GM12878 (cell line): ENCODE results near the gene CD300E. TPM values are rescaled to one million over a fixed set of nuclear protein-coding genes. Genes with fewer than 3 reads are reported as not detected.

Experiments used
- ATAC-seq: fragments of 200-7000 bp; cut with Tn5 transposase; 3 replicates; pipeline ENCODE4 v1.9.1; 2020; ENCODE audit warnings: mild to moderate bottlenecking, moderate library complexity
- BruUV-seq: library from RNA; stranded (reverse); fragments of 400-500 nt; replicated peaks from 2 replicates; lab custom pipeline; 2021; lab: Mats Ljungman, UMichigan
- CTCF ChIA-PET: fragments of 300-600 bp; sonication (Branson Sonifier 250); formaldehyde crosslinking; extraction: SDS; loops from one replicate; lab custom pipeline; 2021; ENCODE audit warnings: inconsistent platforms; lab: Yijun Ruan, JAX
- POLR2A ChIA-PET: fragments of 350-600 bp; formaldehyde crosslinking; extraction: SDS; loops from one replicate; lab custom pipeline; 2021; ENCODE audit warnings: inconsistent platforms; lab: Charles Lee
- RAD21 ChIA-PET: fragments of 300-600 bp; sonication (Branson Sonifier 250); formaldehyde crosslinking; loops from one replicate; lab custom pipeline; 2023; ENCODE audit warnings: antibody characterized with exemption; ENCODE audit not compliant: unreplicated experiment; lab: Charles Lee
- SMC1A ChIA-PET: fragments of 300-600 bp; sonication (Branson Sonifier 250); formaldehyde crosslinking; loops from one replicate; lab custom pipeline; 2023; ENCODE audit not compliant: unreplicated experiment, uncharacterized antibody; lab: Charles Lee
- DNase-seq: peaks from one replicate; pipeline ENCODE4 v3.0.0-alpha.2; 2011; ENCODE audit warnings: low read depth, low spot score
- FAIRE-seq: peaks from 3 replicates; lab custom pipeline; 2011; peaks lifted over from hg19 to GRCh38; lab: Jason Lieb, UNC
- H2AFZ ChIP-seq: 2 replicates; pipeline ENCODE4 v1.6.0; 2011; ENCODE audit warnings: low read depth, low read length, control low read depth; ENCODE audit not compliant: control insufficient read depth
- H3K27ac ChIP-seq: 2 replicates; pipeline ENCODE4 v1.5.1; 2011; ENCODE audit warnings: control low read depth; ENCODE audit not compliant: control insufficient read depth, insufficient read depth
- H3K27me3 ChIP-seq, 2 experiments: replicated peaks in 1 of 2; 2 replicates each; pipeline versions ENCODE4 v1.6.0 to v1.6.1; 2011; ENCODE audit warnings: low read length in 1 of 2; ENCODE audit not compliant: control insufficient read depth in 2 of 2, insufficient read depth in 2 of 2
- H3K36me3 ChIP-seq, 2 experiments: 2 replicates each; pipeline ENCODE4 v1.5.1; 2011; ENCODE audit warnings: low read length in 1 of 2; ENCODE audit not compliant: control insufficient read depth in 2 of 2, insufficient read depth in 2 of 2
- H3K4me1 ChIP-seq: 2 replicates; pipeline ENCODE4 v1.6.1; 2011; ENCODE audit warnings: mild to moderate bottlenecking, low read length, moderate library complexity, mixed read lengths; ENCODE audit not compliant: control insufficient read depth, insufficient read depth
- H3K4me2 ChIP-seq: 2 replicates; pipeline ENCODE4 v1.6.0; 2011; ENCODE audit warnings: control low read depth; ENCODE audit not compliant: control insufficient read depth, insufficient read depth
- H3K4me3 ChIP-seq: fragments of 200-600 bp; sonication (generic); 2 replicates; pipeline ENCODE4 v1.5.1; 2016
- H3K79me2 ChIP-seq: 2 replicates; pipeline ENCODE4 v1.6.0; 2011; ENCODE audit warnings: low read length; ENCODE audit not compliant: control insufficient read depth, insufficient read depth
- H3K9ac ChIP-seq: 2 replicates; pipeline ENCODE4 v1.8.0; 2011; ENCODE audit warnings: low read length, control low read depth, mixed read lengths; ENCODE audit not compliant: control insufficient read depth, insufficient read depth
- H3K9me3 ChIP-seq: replicated peaks from 3 replicates; pipeline ENCODE4 v1.5.1; 2011; ENCODE audit warnings: mild to moderate bottlenecking, low read length; ENCODE audit not compliant: control insufficient read depth, insufficient read depth
- H4K20me1 ChIP-seq: 2 replicates; pipeline ENCODE4 v1.6.0; 2011; ENCODE audit not compliant: control insufficient read depth, insufficient read depth
- BACH1 ChIP-seq: fragments of 450-650 bp; IDR thresholded peaks from 2 replicates; pipeline ENCODE4 v1.6.1; 2017; ENCODE audit warnings: mild to moderate bottlenecking, borderline replicate concordance
- BCLAF1 ChIP-seq: fragments of 450-650 bp; IDR thresholded peaks from 2 replicates; pipeline ENCODE4 v1.6.1; 2017; ENCODE audit warnings: antibody characterized with exemption, mild to moderate bottlenecking, moderate library complexity
- FOXM1 ChIP-seq: IDR thresholded peaks from 2 replicates; pipeline ENCODE4 v1.6.1; 2012; ENCODE audit warnings: low read depth, mild to moderate bottlenecking, inconsistent platforms, low read length, moderate library complexity
- JUND ChIP-seq: IDR thresholded peaks from 2 replicates; pipeline ENCODE4 v1.6.1; 2012; ENCODE audit warnings: low read depth, mild to moderate bottlenecking, low read length, improper control_type of control experiment, moderate library complexity
- NR2C1 ChIP-seq: fragments of 450-650 bp; IDR thresholded peaks from 2 replicates; pipeline ENCODE4 v1.6.1; 2017; ENCODE audit warnings: antibody characterized with exemption, mild to moderate bottlenecking, moderate library complexity
- PML ChIP-seq: IDR thresholded peaks from 2 replicates; pipeline ENCODE4 v1.6.1; 2012; ENCODE audit warnings: low read length, inconsistent platforms
- POLR2AphosphoS2 ChIP-seq: IDR thresholded peaks from 2 replicates; pipeline ENCODE4 v1.6.1; 2011; ENCODE audit warnings: low read depth, mild to moderate bottlenecking, low read length, improper control_type of control experiment, moderate library complexity
- SIX5 ChIP-seq: IDR thresholded peaks from 2 replicates; pipeline ENCODE4 v1.6.1; 2011; ENCODE audit warnings: mild to moderate bottlenecking, low read depth, low read length, moderate library complexity; ENCODE audit not compliant: severe bottlenecking
- SUZ12 ChIP-seq: fragments of 200-600 bp; sonication (generic); IDR thresholded peaks from one replicate; pipeline ENCODE4 v1.6.1; 2018; ENCODE audit warnings: antibody characterized with exemption, mild to moderate bottlenecking; ENCODE audit not compliant: unreplicated experiment
- ZNF592 ChIP-seq: fragments of 450-650 bp; IDR thresholded peaks from 2 replicates; pipeline ENCODE4 v1.6.1; 2017; ENCODE audit warnings: mild to moderate bottlenecking, moderate library complexity
- in situ Hi-C: fragments of 300-500 bp; cut with MboI; formaldehyde crosslinking; loops from 9 replicates; pipeline ENCODE4 v1.14.3; 2018; ENCODE audit warnings: mixed read lengths
- intact Hi-C: fragments of 100-400 bp; cut with micrococcal nuclease; formaldehyde crosslinking; loops from one replicate; pipeline ENCODE4 v1.14.2; 2022; ENCODE audit not compliant: unreplicated experiment
- polyA plus RNA-seq, 11 experiments: library from polyadenylated mRNA; depleted of rRNA in 4 of 11; unstranded in 6 of 11; stranded (reverse) in 5 of 11; fragments of >200 nt; fragmentation: Nextera tagmentation in 4 of 11; fragmentation: Illumina TruSeq in 1 of 11; extraction: Ambion mirVana in 4 of 11; extraction: Trizol in 1 of 11; gene quantifications; 1 replicate in 1 of 11; 2 replicates in 10 of 11; pipeline versions ENCODE4 v1.2.1 to v1.2.3, GENCODE V29; 2011 to 2016; ENCODE audit warnings: inconsistent platforms in 2 of 11, missing spikeins in 2 of 11, low read depth in 1 of 11
- total RNA-seq, 4 experiments: library from RNA; depleted of rRNA in 3 of 4; stranded (reverse); fragments of >200 nt in 3 of 4; fragmentation: Illumina TruSeq in 1 of 4; extraction: Trizol in 1 of 4; gene quantifications; 2 replicates each; pipeline versions ENCODE4 v1.2.1 to v1.2.3, GENCODE V29; 2013 to 2021
- TF ChIP-seq, protein P1 (sequence below): IDR thresholded peaks from 2 replicates; pipeline ENCODE4 v1.6.1; 2011; ENCODE audit warnings: borderline replicate concordance, low read depth, mild to moderate bottlenecking, moderate library complexity, low read length; ENCODE audit not compliant: insufficient read depth, poor library complexity, severe bottlenecking
- TF ChIP-seq, protein P2 (sequence below): fragments of 450-650 bp; IDR thresholded peaks from 2 replicates; pipeline ENCODE4 v1.6.1; 2017; ENCODE audit warnings: mild to moderate bottlenecking

Gene CD300E
- total and polyA plus RNA-seq, 10 of the 15 experiments (the other 5 are each of a cell fraction or from before 2014, with no cell fraction given), result not detected

DNA sequence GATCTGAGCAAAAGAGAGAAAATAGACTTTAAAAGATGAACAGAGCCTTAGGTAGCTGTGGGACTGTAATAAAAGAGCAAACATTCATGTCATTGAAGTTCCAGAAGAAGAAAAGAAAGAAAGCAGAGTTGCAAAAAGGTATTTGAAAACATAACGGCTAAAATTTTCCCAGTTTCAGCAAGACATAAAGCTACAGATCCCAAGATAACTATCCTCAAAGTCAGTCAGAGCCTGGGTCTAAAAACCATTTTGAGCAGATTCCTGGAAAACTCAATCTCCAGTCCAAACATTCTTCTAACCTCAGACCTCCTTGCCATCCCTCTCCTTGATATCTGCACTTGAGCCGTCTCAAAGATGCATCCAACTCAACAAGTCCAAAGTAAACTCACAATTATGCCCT, 20.9 kb upstream of the CD300E start (continued):
- TF ChIP-seq JUND (no peak), FOXM1 (no peak), PML (no peak), ZNF592 (no peak)

GRCh38 chr17:74643826-74644225, 20.3 kb upstream of the CD300E start:
- in situ Hi-C loops, result no loop called here
- ChIA-PET SMC1A (interaction anchor here (0.9 to 1.8 kb wide), 5 partner anchors 12 to 78 kb away, joined by 3 to 5 read pairs (median 3); no protein-coding TSS in a partner anchor), CTCF (interaction anchor here (0.7 to 1.9 kb wide), 7 partner anchors 13 to 276 kb away, joined by 3 to 6 read pairs (median 5); no protein-coding TSS in a partner anchor), RAD21 (interaction anchor here (0.6 to 1.6 kb wide), 3 partner anchors 81 to 94 kb away, joined by 3 to 4 read pairs (median 3); partner anchors contain the start of gene RAB37), POLR2A (interaction anchor here (1.1 kb wide), 1 partner anchor 40 kb away, joined by 3 read pairs; no protein-coding TSS in a partner anchor)
- FAIRE-seq (no peak), DNase-seq (no peak), ATAC-seq (no peak)
- Histone ChIP-seq H3K36me3 (no peaks in the 10 kb centered on the region), H3K4me3 (no peak overlapping the region), H2AFZ (no peak overlapping the region), H3K9ac (no peak overlapping the region), H3K4me1 (peaks cover 25% of the 10 kb centered on the region), H3K4me2 (no peak overlapping the region), H3K27me3 (no peaks in the 10 kb centered on the region; a peak in 2 of 4 replicates), H4K20me1 (no peaks in the 10 kb centered on the region; the same call in 1 of the 2 replicates), H3K79me2 (no peaks in the 10 kb centered on the region), H3K27ac (no peak overlapping the region), H3K9me3 (no peaks in the 10 kb centered on the region)
- BruUV-seq, result no TSS peak
- intact Hi-C loops, result no loop called here
- TF ChIP-seq POLR2AphosphoS2, result no peak
- TF ChIP-seq, protein P1, sequence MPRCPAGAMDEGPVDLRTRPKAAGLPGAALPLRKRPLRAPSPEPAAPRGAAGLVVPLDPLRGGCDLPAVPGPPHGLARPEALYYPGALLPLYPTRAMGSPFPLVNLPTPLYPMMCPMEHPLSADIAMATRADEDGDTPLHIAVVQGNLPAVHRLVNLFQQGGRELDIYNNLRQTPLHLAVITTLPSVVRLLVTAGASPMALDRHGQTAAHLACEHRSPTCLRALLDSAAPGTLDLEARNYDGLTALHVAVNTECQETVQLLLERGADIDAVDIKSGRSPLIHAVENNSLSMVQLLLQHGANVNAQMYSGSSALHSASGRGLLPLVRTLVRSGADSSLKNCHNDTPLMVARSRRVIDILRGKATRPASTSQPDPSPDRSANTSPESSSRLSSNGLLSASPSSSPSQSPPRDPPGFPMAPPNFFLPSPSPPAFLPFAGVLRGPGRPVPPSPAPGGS, result no peak
- no peak for TF ChIP-seq BACH1
- no peak for TF ChIP-seq NR2C1
- TF ChIP-seq SUZ12, result no peak
- no peak for TF ChIP-seq BCLAF1
- TF ChIP-seq, protein P2, sequence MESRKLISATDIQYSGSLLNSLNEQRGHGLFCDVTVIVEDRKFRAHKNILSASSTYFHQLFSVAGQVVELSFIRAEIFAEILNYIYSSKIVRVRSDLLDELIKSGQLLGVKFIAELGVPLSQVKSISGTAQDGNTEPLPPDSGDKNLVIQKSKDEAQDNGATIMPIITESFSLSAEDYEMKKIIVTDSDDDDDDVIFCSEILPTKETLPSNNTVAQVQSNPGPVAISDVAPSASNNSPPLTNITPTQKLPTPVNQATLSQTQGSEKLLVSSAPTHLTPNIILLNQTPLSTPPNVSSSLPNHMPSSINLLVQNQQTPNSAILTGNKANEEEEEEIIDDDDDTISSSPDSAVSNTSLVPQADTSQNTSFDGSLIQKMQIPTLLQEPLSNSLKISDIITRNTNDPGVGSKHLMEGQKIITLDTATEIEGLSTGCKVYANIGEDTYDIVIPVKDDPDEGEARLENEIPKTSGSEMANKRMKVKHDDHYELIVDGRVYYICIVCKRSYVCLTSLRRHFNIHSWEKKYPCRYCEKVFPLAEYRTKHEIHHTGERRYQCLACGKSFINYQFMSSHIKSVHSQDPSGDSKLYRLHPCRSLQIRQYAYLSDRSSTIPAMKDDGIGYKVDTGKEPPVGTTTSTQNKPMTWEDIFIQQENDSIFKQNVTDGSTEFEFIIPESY, result no peak
- no peak for TF ChIP-seq SIX5
